GM12892 (cell line): ENCODE data around the gene ZNF207.

Experiments used
- POLR2A ChIP-seq: IDR thresholded peaks from 2 replicates; pipeline ENCODE4 v1.6.1; 2011; ENCODE audit warnings: low read depth, low read length, control low read depth
- POLR2AphosphoS5 ChIP-seq: IDR thresholded peaks from 2 replicates; pipeline ENCODE4 v1.6.1; 2011; ENCODE audit warnings: low read depth, low read length, control low read depth
- TAF1 ChIP-seq: IDR thresholded peaks from 2 replicates; pipeline ENCODE4 v1.6.1; 2011; ENCODE audit warnings: low read depth, mild to moderate bottlenecking, control low read depth, low read length, borderline replicate concordance

GRCh38 chr17:32386844-32387243 lies 36.9 kb downstream of the ZNF207 start:
- TF ChIP-seq POLR2AphosphoS5 (no peak), POLR2A (no peak), TAF1 (no peak)
